GM12872 (cell line): Measurements from ENCODE around the gene SCD.

Source experiments
- TF ChIP-seq, protein P1 (sequence below): IDR thresholded peaks from 3 replicates; pipeline ENCODE4 v1.5.1; 2011; ENCODE audit warnings: low read depth, mild to moderate bottlenecking, low read length, moderate library complexity; ENCODE audit not compliant: insufficient read depth

The SCD gene

DNA sequence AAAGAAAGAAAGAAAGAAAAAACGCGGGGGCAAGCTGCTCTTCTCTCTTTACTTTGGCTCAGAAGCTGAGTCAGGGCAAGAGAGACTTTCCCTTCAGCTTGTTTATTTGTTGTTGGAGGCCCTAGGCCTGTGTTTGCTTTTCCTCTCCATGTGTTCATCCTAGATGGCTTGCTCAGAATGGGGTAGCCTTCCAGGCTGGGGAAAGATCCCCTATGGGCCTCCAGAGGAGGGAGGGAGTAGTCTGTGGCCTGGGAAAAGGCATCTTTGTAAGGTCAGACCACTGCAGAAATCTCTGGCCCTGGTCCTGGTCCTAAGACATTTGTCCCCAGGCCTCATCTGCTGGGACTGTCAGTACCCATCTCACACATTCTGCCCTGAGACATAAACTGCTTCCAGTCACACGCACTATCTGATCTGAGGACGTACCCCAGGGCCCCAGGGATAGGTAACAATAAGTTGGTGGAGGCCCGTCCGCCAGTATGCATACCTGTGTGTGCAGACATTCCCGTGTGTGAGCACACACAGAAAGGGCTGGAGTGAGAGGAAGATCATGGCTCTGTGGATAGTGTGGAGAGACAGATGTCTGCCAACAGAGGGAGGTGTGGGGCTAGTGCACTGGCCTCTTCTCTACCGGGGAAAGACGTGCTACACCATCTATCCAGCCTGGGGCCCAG is 4.9 kb upstream of the SCD start:
- TF ChIP-seq, protein P1, sequence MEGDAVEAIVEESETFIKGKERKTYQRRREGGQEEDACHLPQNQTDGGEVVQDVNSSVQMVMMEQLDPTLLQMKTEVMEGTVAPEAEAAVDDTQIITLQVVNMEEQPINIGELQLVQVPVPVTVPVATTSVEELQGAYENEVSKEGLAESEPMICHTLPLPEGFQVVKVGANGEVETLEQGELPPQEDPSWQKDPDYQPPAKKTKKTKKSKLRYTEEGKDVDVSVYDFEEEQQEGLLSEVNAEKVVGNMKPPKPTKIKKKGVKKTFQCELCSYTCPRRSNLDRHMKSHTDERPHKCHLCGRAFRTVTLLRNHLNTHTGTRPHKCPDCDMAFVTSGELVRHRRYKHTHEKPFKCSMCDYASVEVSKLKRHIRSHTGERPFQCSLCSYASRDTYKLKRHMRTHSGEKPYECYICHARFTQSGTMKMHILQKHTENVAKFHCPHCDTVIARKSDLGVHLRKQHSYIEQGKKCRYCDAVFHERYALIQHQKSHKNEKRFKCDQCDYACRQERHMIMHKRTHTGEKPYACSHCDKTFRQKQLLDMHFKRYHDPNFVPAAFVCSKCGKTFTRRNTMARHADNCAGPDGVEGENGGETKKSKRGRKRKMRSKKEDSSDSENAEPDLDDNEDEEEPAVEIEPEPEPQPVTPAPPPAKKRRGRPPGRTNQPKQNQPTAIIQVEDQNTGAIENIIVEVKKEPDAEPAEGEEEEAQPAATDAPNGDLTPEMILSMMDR, result peak; percentile 82

- TF ChIP-seq, protein P1, result no peak
Observed at GRCh38 chr10:100342627-100342972, 4.4 kb upstream of the SCD start.

DNA sequence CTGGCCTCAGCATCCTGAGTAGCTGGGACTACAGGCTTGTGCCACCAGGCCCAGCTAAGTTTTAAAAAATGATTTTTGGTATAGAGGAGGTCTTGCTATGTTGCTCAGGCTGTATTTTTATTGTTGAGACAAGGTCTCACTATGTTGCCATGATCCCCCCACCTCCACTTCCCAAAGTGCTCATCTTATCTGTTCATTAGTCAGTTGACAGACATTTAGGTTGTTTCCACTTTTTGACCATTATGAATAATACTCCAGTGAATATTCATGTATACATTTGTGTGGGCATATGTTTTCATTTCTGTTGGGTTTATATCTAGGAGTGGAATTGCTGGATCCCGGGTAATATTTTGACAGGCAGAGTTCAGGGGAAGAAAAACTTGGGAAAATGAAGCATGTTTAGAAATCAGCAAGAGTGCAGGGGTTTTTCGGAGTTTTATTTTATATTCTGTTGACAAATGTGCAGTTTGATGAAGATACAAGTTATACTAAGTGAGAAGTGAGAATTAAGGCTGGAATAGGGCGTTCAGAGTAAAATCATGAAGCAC is 2.7 kb upstream of the SCD start:
- TF ChIP-seq, protein P1, result no peak

- TF ChIP-seq, protein P1, result no peak
Observed at GRCh38 chr10:100345570-100346330, 1.3 kb upstream of the SCD start.

DNA sequence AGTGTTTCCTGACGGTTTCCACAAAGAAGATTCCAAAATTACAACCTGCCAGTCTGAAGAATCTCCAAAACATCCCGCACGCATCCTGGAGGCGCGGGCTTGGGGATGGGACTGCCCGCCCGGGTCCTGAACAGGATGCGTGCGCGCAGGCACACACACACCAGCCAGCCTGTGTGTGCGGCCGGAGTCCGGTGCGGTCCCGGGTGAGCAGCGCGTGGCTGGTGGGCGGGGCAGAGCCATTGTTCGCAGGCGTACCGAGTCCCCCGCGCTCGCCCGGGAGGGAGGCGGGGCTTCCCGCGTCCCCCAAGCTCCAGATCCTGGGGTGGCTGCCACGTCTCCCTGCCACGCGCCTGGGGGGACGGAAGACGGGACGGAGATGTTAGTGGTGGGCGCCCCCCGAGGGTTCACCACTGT is 675 bp upstream of the SCD start:
- TF ChIP-seq, protein P1, result no peak

- TF ChIP-seq, protein P1, result no peak
Observed at GRCh38 chr10:100347568-100348195, 649 bp downstream of the SCD start.

GRCh38 chr10:100348389-100348927 is 1.4 kb downstream of the SCD start:
- TF ChIP-seq, protein P1, result no peak
